ENCODE measurements around the gene HLA-DRB1. TPM values are rescaled to one million over a fixed set of nuclear protein-coding genes. Genes with fewer than 3 reads are reported as not detected.

HLA-DRB1 gene
- total RNA-seq, 2 donors from 2014 or later, result 9.9 to 14.6 TPM

DNA sequence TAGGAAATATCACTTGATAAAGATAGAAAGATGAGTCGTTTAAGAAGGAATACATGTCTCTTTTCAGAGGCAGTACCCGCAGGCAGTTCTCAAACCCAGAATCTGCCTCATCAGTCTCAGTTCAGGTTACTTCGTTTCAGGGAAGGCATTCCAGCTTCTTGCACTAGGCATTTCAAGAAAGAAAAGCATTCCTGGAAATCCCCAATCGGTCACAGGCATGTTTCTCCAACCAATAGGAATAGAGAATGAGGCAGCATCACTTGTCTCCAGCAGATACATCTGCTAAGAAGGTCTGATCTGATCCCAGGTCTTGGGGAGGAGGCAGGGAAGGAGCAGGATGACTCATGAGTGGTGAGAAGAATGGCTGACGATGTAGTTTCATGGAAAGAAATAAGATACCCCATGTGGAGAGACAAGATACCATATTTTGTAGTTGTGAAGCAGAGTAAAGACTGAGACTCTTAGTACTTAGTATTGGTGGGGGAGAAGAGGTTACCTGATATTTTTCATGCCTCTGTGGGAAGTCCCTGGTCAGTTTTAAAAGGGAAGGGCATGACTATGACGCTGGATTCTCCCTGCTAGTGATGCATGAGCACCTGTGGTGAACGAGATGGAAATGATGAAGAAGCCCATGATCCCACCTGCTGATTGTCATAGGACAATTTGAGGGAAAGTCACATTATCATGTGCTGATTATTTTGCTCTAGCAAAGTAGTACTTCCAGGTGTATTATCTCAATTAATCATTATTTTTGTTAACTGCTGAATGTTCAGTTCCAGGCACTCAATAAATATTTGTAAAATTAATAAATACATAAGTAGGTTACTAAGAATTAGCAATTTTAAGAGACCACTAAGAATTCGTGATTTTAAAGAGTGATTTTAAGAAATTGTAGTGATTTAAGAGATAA, 20.3 kb upstream of the HLA-DRB1 start:
- 30 to 31% methylated on average over 7 to 8 of the region's 8 CpGs for WGBS, 2 experiments (ENCODE audit: insufficient coverage in 1 of 2, insufficient read length in 1 of 2)
- Histone ChIP-seq H3K36me3 (ENCODE audit: control insufficient read depth, insufficient read depth, low read length) (no peaks in the 10 kb centered on the region), H3K4me3 (ENCODE audit: low read length) (peak overlapping the region; percentile 47), H3K4me1 (ENCODE audit: control insufficient read depth, insufficient read depth, low read length) (no peaks in the 10 kb centered on the region), H3K27ac (ENCODE audit: low read depth, low read length) (no peak overlapping the region), H3K9ac (ENCODE audit: extremely low read depth, low read length, poor library complexity, severe bottlenecking) (no peak overlapping the region), H3K9me3 (ENCODE audit: control insufficient read depth, low read length) (peaks cover 7% of the 10 kb centered on the region), H3K27me3 (ENCODE audit: control insufficient read depth, insufficient read depth, low read length, poor library complexity, severe bottlenecking) (no peaks in the 10 kb centered on the region)
- DNase-seq, result peak; percentile 95
- TF ChIP-seq, protein P1, sequence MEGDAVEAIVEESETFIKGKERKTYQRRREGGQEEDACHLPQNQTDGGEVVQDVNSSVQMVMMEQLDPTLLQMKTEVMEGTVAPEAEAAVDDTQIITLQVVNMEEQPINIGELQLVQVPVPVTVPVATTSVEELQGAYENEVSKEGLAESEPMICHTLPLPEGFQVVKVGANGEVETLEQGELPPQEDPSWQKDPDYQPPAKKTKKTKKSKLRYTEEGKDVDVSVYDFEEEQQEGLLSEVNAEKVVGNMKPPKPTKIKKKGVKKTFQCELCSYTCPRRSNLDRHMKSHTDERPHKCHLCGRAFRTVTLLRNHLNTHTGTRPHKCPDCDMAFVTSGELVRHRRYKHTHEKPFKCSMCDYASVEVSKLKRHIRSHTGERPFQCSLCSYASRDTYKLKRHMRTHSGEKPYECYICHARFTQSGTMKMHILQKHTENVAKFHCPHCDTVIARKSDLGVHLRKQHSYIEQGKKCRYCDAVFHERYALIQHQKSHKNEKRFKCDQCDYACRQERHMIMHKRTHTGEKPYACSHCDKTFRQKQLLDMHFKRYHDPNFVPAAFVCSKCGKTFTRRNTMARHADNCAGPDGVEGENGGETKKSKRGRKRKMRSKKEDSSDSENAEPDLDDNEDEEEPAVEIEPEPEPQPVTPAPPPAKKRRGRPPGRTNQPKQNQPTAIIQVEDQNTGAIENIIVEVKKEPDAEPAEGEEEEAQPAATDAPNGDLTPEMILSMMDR (conservative IDR thresholded peaks at IDR 0.05), result no peak
- H3K4me3 Mint-ChIP-seq, result no peak overlapping the region
- H3K27ac Mint-ChIP-seq, result no peak overlapping the region
- H3K4me1 Mint-ChIP-seq, result no peaks in the 10 kb centered on the region
- H3K9me3 Mint-ChIP-seq, result peaks cover 8% of the 10 kb centered on the region
- H3K27me3 Mint-ChIP-seq (ENCODE audit: insufficient read depth), result peaks cover 6% of the 10 kb centered on the region
- H3K36me3 Mint-ChIP-seq (ENCODE audit: low read depth), result no peaks in the 10 kb centered on the region

DNA sequence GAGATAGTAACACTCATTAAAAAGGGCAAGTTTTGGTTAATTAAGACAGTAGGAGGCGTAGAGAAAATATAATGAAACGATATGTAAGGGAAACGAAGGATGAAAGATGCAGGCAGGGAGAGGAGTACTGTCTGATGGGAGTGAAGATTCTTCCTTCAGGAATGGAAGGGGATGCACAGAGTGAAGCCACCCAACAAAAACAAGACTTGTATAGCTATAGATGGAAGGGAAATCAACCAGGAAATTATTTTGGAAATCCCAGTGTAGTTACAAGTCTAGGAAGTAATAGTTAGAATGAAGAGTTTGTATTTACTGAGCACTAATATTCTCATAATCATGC, 19.7 kb upstream of the HLA-DRB1 start:
- Histone ChIP-seq H3K9me3 (ENCODE audit: control insufficient read depth, low read length) (peaks cover 7% of the 10 kb centered on the region), H3K9ac (ENCODE audit: extremely low read depth, low read length, poor library complexity, severe bottlenecking) (no peak overlapping the region), H3K4me3 (ENCODE audit: low read length) (no peak overlapping the region), H3K27me3 (ENCODE audit: control insufficient read depth, insufficient read depth, low read length, poor library complexity, severe bottlenecking) (no peaks in the 10 kb centered on the region), H3K27ac (ENCODE audit: low read depth, low read length) (no peak overlapping the region), H3K36me3 (ENCODE audit: control insufficient read depth, insufficient read depth, low read length) (no peaks in the 10 kb centered on the region), H3K4me1 (ENCODE audit: control insufficient read depth, insufficient read depth, low read length) (no peaks in the 10 kb centered on the region)
- H3K4me3 Mint-ChIP-seq, result no peak overlapping the region
- H3K27ac Mint-ChIP-seq, result no peak overlapping the region
- H3K27me3 Mint-ChIP-seq (ENCODE audit: insufficient read depth), result peaks cover 6% of the 10 kb centered on the region
- TF ChIP-seq, protein P1 (conservative IDR thresholded peaks at IDR 0.05), result no peak
- WGBS, 2 experiments (ENCODE audit: insufficient coverage in 1 of 2, insufficient read length in 1 of 2), result 83 to 93% methylated on average over 3 of the region's 3 CpGs
- no peaks in the 10 kb centered on the region for H3K36me3 Mint-ChIP-seq (ENCODE audit: low read depth)
- DNase-seq, result no peak
- H3K4me1 Mint-ChIP-seq, result no peaks in the 10 kb centered on the region
- H3K9me3 Mint-ChIP-seq, result peaks cover 8% of the 10 kb centered on the region

DNA sequence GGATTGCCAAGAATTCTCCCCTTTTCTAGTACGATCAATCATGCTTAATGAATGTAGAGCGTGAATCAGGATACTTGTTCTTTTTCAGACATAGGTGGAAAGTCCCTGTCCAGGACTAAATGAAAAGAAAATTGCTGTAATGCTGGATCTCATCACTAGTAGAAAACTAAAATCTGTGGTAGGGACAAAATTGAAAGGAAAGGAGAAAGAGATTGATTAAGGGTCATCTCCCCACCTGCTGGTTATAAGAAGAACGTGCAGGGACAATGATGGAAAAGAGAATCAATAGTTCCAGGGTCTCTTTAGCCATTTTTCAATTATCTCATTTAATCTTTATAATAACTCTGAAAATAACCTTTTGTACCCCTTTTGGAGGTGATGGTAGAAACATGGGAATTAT, 18.7 kb upstream of the HLA-DRB1 start:
- H3K9me3 ChIP-seq (ENCODE audit: control insufficient read depth, low read length), result peaks cover 7% of the 10 kb centered on the region
- H3K27ac Mint-ChIP-seq, result no peak overlapping the region
- peaks cover 8% of the 10 kb centered on the region for H3K9me3 Mint-ChIP-seq
- DNase-seq, result no peak
- 60 to 65% methylated on average over 1 to 3 of the region's 3 CpGs for WGBS, 2 experiments (ENCODE audit: insufficient coverage in 1 of 2, insufficient read length in 1 of 2)
- H3K27me3 ChIP-seq (ENCODE audit: control insufficient read depth, insufficient read depth, low read length, poor library complexity, severe bottlenecking), result no peaks in the 10 kb centered on the region
- no peak overlapping the region for H3K9ac ChIP-seq (ENCODE audit: extremely low read depth, low read length, poor library complexity, severe bottlenecking)
- H3K4me3 Mint-ChIP-seq, result no peak overlapping the region
- H3K36me3 ChIP-seq (ENCODE audit: control insufficient read depth, insufficient read depth, low read length), result no peaks in the 10 kb centered on the region
- H3K36me3 Mint-ChIP-seq (ENCODE audit: low read depth), result no peaks in the 10 kb centered on the region
- no peaks in the 10 kb centered on the region for H3K4me1 ChIP-seq (ENCODE audit: control insufficient read depth, insufficient read depth, low read length)
- no peaks in the 10 kb centered on the region for H3K4me1 Mint-ChIP-seq
- H3K27ac ChIP-seq (ENCODE audit: low read depth, low read length), result no peak overlapping the region
- no peak overlapping the region for H3K4me3 ChIP-seq (ENCODE audit: low read length)
- peaks cover 6% of the 10 kb centered on the region for H3K27me3 Mint-ChIP-seq (ENCODE audit: insufficient read depth)
- TF ChIP-seq, protein P1 (conservative IDR thresholded peaks at IDR 0.05), result peak; percentile 79
